Hair follicular keratinocyte (primary cell): ENCODE measurements around the gene LGALS16. TPM values are rescaled to one million over a fixed set of nuclear protein-coding genes. Genes with fewer than 3 reads are reported as not detected.

Experiments used
- total RNA-seq: library from RNA; depleted of rRNA; stranded (reverse); fragments of >200 nt; gene quantifications from 2 replicates; pipeline ENCODE4 v1.2.3, GENCODE V29; 2015

The LGALS16 gene
- total RNA-seq: not detected in 2 replicates

GRCh38 chr19:39655613-39656012 is at the start of gene LGALS16:
LGALS16 (plus strand) TSS chr19:39655913; CDS start chr19:39655962, 49 bp downstream.

GRCh38 chr19:39704181-39705044 is 48.7 kb downstream of the LGALS16 start, which contains the start of gene LGALS14:
LGALS14 (plus strand) TSS chr19:39704481; CDS start chr19:39704529, 48 bp downstream.

Other genes starting within 250 kb of the LGALS16 start
- gene ZFP36, start 249.1 kb upstream of the LGALS16 start, total RNA-seq: 37.7 and 60.0 TPM in 2 replicates
- 4.1 and 10.5 TPM in 2 replicates for gene PLEKHG2, start 243.2 kb upstream of the LGALS16 start, total RNA-seq
- gene RPS16, start 220.0 kb upstream of the LGALS16 start, total RNA-seq: 1,797 and 2,309 TPM in 2 replicates
- 44.0 and 55.0 TPM in 2 replicates for gene SUPT5H, start 210.3 kb upstream of the LGALS16 start, total RNA-seq
- 86.0 and 123 TPM in 2 replicates for gene TIMM50, start 175.1 kb upstream of the LGALS16 start, total RNA-seq
- gene DLL3, start 157.0 kb upstream of the LGALS16 start, total RNA-seq: 2.0 and 2.6 TPM in 2 replicates
- gene SELENOV, start 140.8 kb upstream of the LGALS16 start, total RNA-seq: not detected in 2 replicates
- gene EID2B, start 123.1 kb upstream of the LGALS16 start, total RNA-seq: 1.8 and 2.1 TPM in 2 replicates
- 8.8 and 19.9 TPM in 2 replicates for gene EID2, start 115.8 kb upstream of the LGALS16 start, total RNA-seq
- not detected in 2 replicates for gene LGALS13, start 53.4 kb upstream of the LGALS16 start, total RNA-seq
- not detected in 2 replicates for gene LGALS14, start 48.6 kb downstream of the LGALS16 start, total RNA-seq
- not detected in 2 replicates for gene CLC, start 82.1 kb downstream of the LGALS16 start, total RNA-seq
- not detected in 2 replicates for gene LEUTX, start 122.9 kb downstream of the LGALS16 start, total RNA-seq
- 6.2 and 9.4 TPM in 2 replicates for gene DYRK1B, start 178.2 kb downstream of the LGALS16 start, total RNA-seq
- gene FBL, start 190.5 kb downstream of the LGALS16 start, total RNA-seq: 124 and 255 TPM in 2 replicates